Subcutaneous abdominal adipose tissue (tissue), 5 donors: ENCODE measurements around the gene MS4A5.

Source experiments
- H3K27ac ChIP-seq: one replicate; pipeline ENCODE4 v1.7.0; 2013; ENCODE audit warnings: low read depth, mild to moderate bottlenecking, inconsistent platforms, low read length, moderate library complexity
- H3K27me3 ChIP-seq, 5 donors: one replicate each; pipeline ENCODE4 v1.7.0; 2013; ENCODE audit warnings: low read length in 5 of 5, inconsistent platforms in 1 of 5; ENCODE audit not compliant: control insufficient read depth in 5 of 5, insufficient read depth in 4 of 5
- H3K36me3 ChIP-seq, 5 donors: one replicate each; pipeline ENCODE4 v1.7.0; 2013; ENCODE audit warnings: low read length in 5 of 5; ENCODE audit not compliant: control insufficient read depth in 5 of 5, insufficient read depth in 5 of 5
- H3K4me1 ChIP-seq, 5 donors: one replicate each; pipeline ENCODE4 v1.7.0; 2013; ENCODE audit warnings: low read length in 5 of 5, mild to moderate bottlenecking in 3 of 5, moderate library complexity in 1 of 5; ENCODE audit not compliant: control insufficient read depth in 5 of 5, insufficient read depth in 5 of 5
- H3K4me3 ChIP-seq, 5 donors: one replicate each; pipeline ENCODE4 v1.7.0; 2013; ENCODE audit warnings: low read length in 5 of 5, low read depth in 1 of 5
- H3K9ac ChIP-seq, 5 donors: one replicate each; pipeline ENCODE4 v1.7.0; 2013; ENCODE audit warnings: low read length in 5 of 5, mild to moderate bottlenecking in 4 of 5, moderate library complexity in 3 of 5
- H3K9me3 ChIP-seq, 5 donors: one replicate each; pipeline ENCODE4 v1.7.0; 2013; ENCODE audit warnings: low read length in 5 of 5; ENCODE audit not compliant: control insufficient read depth in 5 of 5
- donor health status: healthy.
- donor health status: healthy.
- donor health status: healthy.
- donor health status: healthy.
- donor health status: healthy.

Gene MS4A5

GRCh38 chr11:60469723-60470122 is 40.4 kb downstream of the MS4A5 start:
- Histone ChIP-seq H3K4me3 (no peak overlapping the region), H3K9ac (no peak overlapping the region)

GRCh38 chr11:60477035-60477445 is 47.7 kb downstream of the MS4A5 start:
- no peak overlapping the region for H3K9ac ChIP-seq
- no peaks in the 10 kb centered on the region for H3K4me1 ChIP-seq
- H3K27me3 ChIP-seq, result no peaks in the 10 kb centered on the region
- no peak overlapping the region for H3K27ac ChIP-seq
- no peaks in the 10 kb centered on the region for H3K9me3 ChIP-seq
- H3K36me3 ChIP-seq, result no peaks in the 10 kb centered on the region
- H3K4me3 ChIP-seq, result no peak overlapping the region

More at GRCh38 chr11:60469723-60470122, 40.4 kb downstream of the MS4A5 start:
- H3K36me3 ChIP-seq, result no peaks in the 10 kb centered on the region
- H3K27me3 ChIP-seq, result no peaks in the 10 kb centered on the region
- H3K9me3 ChIP-seq, result no peaks in the 10 kb centered on the region
- peaks cover 0 to 5% (median 0%) of the 10 kb centered on the region in 5 donors for H3K4me1 ChIP-seq
- H3K27ac ChIP-seq, result no peak overlapping the region

GRCh38 chr11:60482361-60482760 is 53.0 kb downstream of the MS4A5 start:
- no peaks in the 10 kb centered on the region for H3K9me3 ChIP-seq
- peaks cover 0 to 3% (median 0%) of the 10 kb centered on the region in 5 donors for H3K4me1 ChIP-seq
- H3K27me3 ChIP-seq, result no peaks in the 10 kb centered on the region
- H3K27ac ChIP-seq, result no peak overlapping the region
- no peaks in the 10 kb centered on the region for H3K36me3 ChIP-seq
- no peak overlapping the region for H3K9ac ChIP-seq
- H3K4me3 ChIP-seq, result no peak overlapping the region

GRCh38 chr11:60485987-60486386 is 56.6 kb downstream of the MS4A5 start:
- H3K4me3 ChIP-seq, result no peak overlapping the region
- no peaks in the 10 kb centered on the region for H3K36me3 ChIP-seq
- H3K4me1 ChIP-seq, result peaks cover 0 to 3% (median 0%) of the 10 kb centered on the region in 5 donors
- H3K9me3 ChIP-seq, result no peaks in the 10 kb centered on the region
- H3K9ac ChIP-seq, result no peak overlapping the region
- no peaks in the 10 kb centered on the region for H3K27me3 ChIP-seq
- H3K27ac ChIP-seq, result no peak overlapping the region

- H3K9ac ChIP-seq, result no peak within 1 kb of the TSS
- H3K4me1 ChIP-seq, result no peaks in the 10 kb centered on the region
- H3K27me3 ChIP-seq, result no peaks in the 10 kb centered on the region
- no peaks in the 10 kb centered on the region for H3K9me3 ChIP-seq
- H3K4me3 ChIP-seq, result no peak within 1 kb of the TSS
- H3K36me3 ChIP-seq, result no peaks in the 10 kb centered on the region
- H3K27ac ChIP-seq, result no peak within 1 kb of the TSS
Measured at GRCh38 chr11:60492488-60493009, 63.2 kb downstream of the MS4A5 start, which contains the start of gene MS4A12. MS4A12 (plus strand) TSS chr11:60492778; CDS start chr11:60497319, 4,541 bp downstream.

GRCh38 chr11:60493454-60493853 is 64.1 kb downstream of the MS4A5 start:
- H3K4me3 ChIP-seq, result no peak overlapping the region
- no peaks in the 10 kb centered on the region for H3K27me3 ChIP-seq
- H3K4me1 ChIP-seq, result no peaks in the 10 kb centered on the region
- no peaks in the 10 kb centered on the region for H3K36me3 ChIP-seq
- H3K27ac ChIP-seq, result no peak overlapping the region
- H3K9ac ChIP-seq, result no peak overlapping the region
- no peaks in the 10 kb centered on the region for H3K9me3 ChIP-seq
